Endothelial cell (in vitro differentiated cells): ENCODE measurements around the gene NTMT1. TPM values are rescaled to one million over a fixed set of nuclear protein-coding genes. Genes with fewer than 3 reads are reported as not detected.

Experiments used
- DNase-seq: peaks from one replicate; pipeline ENCODE4 v3.0.0; 2021; ENCODE audit warnings: low spot score
- H3K27ac Mint-ChIP-seq: one replicate; pipeline ENCODE4 v1.8.0; 2021; ENCODE audit warnings: mixed read lengths, inconsistent platforms; ENCODE audit not compliant: unreplicated experiment
- H3K27me3 Mint-ChIP-seq: one replicate; pipeline ENCODE4 v1.8.0; 2021; ENCODE audit warnings: mild to moderate bottlenecking, moderate library complexity, mixed read lengths, inconsistent platforms; ENCODE audit not compliant: unreplicated experiment
- H3K36me3 Mint-ChIP-seq: one replicate; pipeline ENCODE4 v1.8.0; 2021; ENCODE audit warnings: mild to moderate bottlenecking, low read depth, mixed read lengths, inconsistent platforms; ENCODE audit not compliant: unreplicated experiment
- H3K4me1 Mint-ChIP-seq: one replicate; pipeline ENCODE4 v1.8.0; 2021; ENCODE audit warnings: mild to moderate bottlenecking, mixed read lengths, inconsistent platforms; ENCODE audit not compliant: unreplicated experiment
- H3K4me3 Mint-ChIP-seq: one replicate; pipeline ENCODE4 v1.8.0; 2021; ENCODE audit warnings: mild to moderate bottlenecking, mixed read lengths, inconsistent platforms; ENCODE audit not compliant: unreplicated experiment
- H3K9me3 Mint-ChIP-seq: one replicate; pipeline ENCODE4 v1.8.0; 2021; ENCODE audit warnings: mixed read lengths, inconsistent platforms; ENCODE audit not compliant: unreplicated experiment
- CTCF ChIP-seq: fragments of 200-600 bp; sonication (generic); IDR thresholded peaks from one replicate; pipeline ENCODE4 v1.5.0; 2021; ENCODE audit warnings: antibody characterized with exemption; ENCODE audit not compliant: unreplicated experiment
- total RNA-seq: library from RNA; stranded (reverse); fragmentation: NEBNext Ultra II Directional; extraction: Animal tissue kit (Norgen Biotek cat#: 25700); gene quantifications from one replicate; pipeline ENCODE4 v1.2.1, GENCODE V29; 2021; ENCODE audit not compliant: unreplicated experiment

The NTMT1 gene
- total RNA-seq, 1 donor from 2014 or later, result 16.7 TPM

GRCh38 chr9:129637673-129638439 is 11.9 kb downstream of the NTMT1 start:
- TF ChIP-seq CTCF, result no peak
- no peak for DNase-seq
- Mint-ChIP-seq H3K36me3 (peaks cover 27% of the 10 kb centered on the region), H3K9me3 (no peaks in the 10 kb centered on the region), H3K4me1 (peaks cover 7% of the 10 kb centered on the region), H3K4me3 (peak overlapping the region; percentile 22), H3K27ac (no peak overlapping the region), H3K27me3 (peaks cover 10% of the 10 kb centered on the region)

GRCh38 chr9:129639034-129639630 is 13.2 kb downstream of the NTMT1 start:
- DNase-seq, result no peak
- Mint-ChIP-seq H3K36me3 (peaks cover 27% of the 10 kb centered on the region), H3K4me1 (peaks cover 7% of the 10 kb centered on the region), H3K9me3 (no peaks in the 10 kb centered on the region), H3K27ac (no peak overlapping the region), H3K4me3 (no peak overlapping the region), H3K27me3 (peaks cover 7% of the 10 kb centered on the region)
- no peak for TF ChIP-seq CTCF

- no peak overlapping the region for H3K27ac Mint-ChIP-seq
- peaks cover 7% of the 10 kb centered on the region for H3K27me3 Mint-ChIP-seq
- H3K9me3 Mint-ChIP-seq, result no peaks in the 10 kb centered on the region
- peak overlapping the region; percentile 51 for H3K4me3 Mint-ChIP-seq
- peaks cover 26% of the 10 kb centered on the region for H3K36me3 Mint-ChIP-seq
- TF ChIP-seq CTCF, result no peak
- peaks cover 7% of the 10 kb centered on the region for H3K4me1 Mint-ChIP-seq
- DNase-seq, result no peak
Observed at GRCh38 chr9:129639756-129640085, 13.8 kb downstream of the NTMT1 start.

- peaks cover 7% of the 10 kb centered on the region for H3K27me3 Mint-ChIP-seq
- peaks cover 21% of the 10 kb centered on the region for H3K36me3 Mint-ChIP-seq
- H3K4me1 Mint-ChIP-seq, result peaks cover 7% of the 10 kb centered on the region
- no peaks in the 10 kb centered on the region for H3K9me3 Mint-ChIP-seq
- DNase-seq, result no peak
- TF ChIP-seq CTCF, result no peak
- no peak overlapping the region for H3K27ac Mint-ChIP-seq
- H3K4me3 Mint-ChIP-seq, result peak overlapping the region; percentile 87
Observed at GRCh38 chr9:129640086-129640870, 14.3 kb downstream of the NTMT1 start.
